ENCODE results near the gene PNLIPRP1.

PNLIPRP1 gene

GRCh38 chr10:116602648-116603400 lies 12.1 kb downstream of the PNLIPRP1 start:
- DNase-seq = no peak

GRCh38 chr10:116606061-116606483 lies 15.3 kb downstream of the PNLIPRP1 start:
- no peak for DNase-seq

- DNase-seq = no peak
These were observed 16.6 kb downstream of the PNLIPRP1 start for GRCh38 chr10:116607336-116607735.

GRCh38 chr10:116608686-116609594 lies 18.2 kb downstream of the PNLIPRP1 start:
- no peak for DNase-seq

- DNase-seq = no peak
These were observed 19.8 kb downstream of the PNLIPRP1 start for GRCh38 chr10:116610443-116611152.

GRCh38 chr10:116611153-116611545 lies 20.4 kb downstream of the PNLIPRP1 start:
- no peak for DNase-seq

- DNase-seq = no peak
These were observed 21.5 kb downstream of the PNLIPRP1 start for GRCh38 chr10:116612107-116612769.

- no peak for DNase-seq
These were observed 22.7 kb downstream of the PNLIPRP1 start for GRCh38 chr10:116613471-116613870.

- DNase-seq = no peak
These were observed 24.0 kb downstream of the PNLIPRP1 start for GRCh38 chr10:116614796-116615195.

- no peak for DNase-seq
These were observed 24.5 kb downstream of the PNLIPRP1 start for GRCh38 chr10:116615199-116615776.

GRCh38 chr10:116620423-116621400 lies 30.0 kb downstream of the PNLIPRP1 start, which contains the start of gene PNLIPRP2:
Gene PNLIPRP2 (plus strand): TSS chr10:116620953.
- no peak for DNase-seq

- DNase-seq = no peak
These were observed 30.7 kb downstream of the PNLIPRP1 start for GRCh38 chr10:116621476-116621875.

- DNase-seq = no peak
These were observed 31.3 kb downstream of the PNLIPRP1 start for GRCh38 chr10:116621934-116622655.

- DNase-seq = no peak
These were observed 35.1 kb downstream of the PNLIPRP1 start for GRCh38 chr10:116625845-116626244.

GRCh38 chr10:116626815-116627214 lies 36.1 kb downstream of the PNLIPRP1 start:
- DNase-seq = no peak

GRCh38 chr10:116627386-116627933 lies 36.7 kb downstream of the PNLIPRP1 start:
- no peak for DNase-seq

- no peak for DNase-seq
These were observed 38.6 kb downstream of the PNLIPRP1 start for GRCh38 chr10:116629340-116629739.

GRCh38 chr10:116630020-116630419 lies 39.3 kb downstream of the PNLIPRP1 start:
- DNase-seq = no peak

GRCh38 chr10:116631871-116632295 lies 41.1 kb downstream of the PNLIPRP1 start:
- no peak for DNase-seq
